ENCODE measurements around the gene COL6A1. TPM values are rescaled to one million over a fixed set of nuclear protein-coding genes. Genes with fewer than 3 reads are reported as not detected.
A peak's percentile ranks its signal among the peaks of the same experiment; 100 is the strongest.

COL6A1 gene, protein sequence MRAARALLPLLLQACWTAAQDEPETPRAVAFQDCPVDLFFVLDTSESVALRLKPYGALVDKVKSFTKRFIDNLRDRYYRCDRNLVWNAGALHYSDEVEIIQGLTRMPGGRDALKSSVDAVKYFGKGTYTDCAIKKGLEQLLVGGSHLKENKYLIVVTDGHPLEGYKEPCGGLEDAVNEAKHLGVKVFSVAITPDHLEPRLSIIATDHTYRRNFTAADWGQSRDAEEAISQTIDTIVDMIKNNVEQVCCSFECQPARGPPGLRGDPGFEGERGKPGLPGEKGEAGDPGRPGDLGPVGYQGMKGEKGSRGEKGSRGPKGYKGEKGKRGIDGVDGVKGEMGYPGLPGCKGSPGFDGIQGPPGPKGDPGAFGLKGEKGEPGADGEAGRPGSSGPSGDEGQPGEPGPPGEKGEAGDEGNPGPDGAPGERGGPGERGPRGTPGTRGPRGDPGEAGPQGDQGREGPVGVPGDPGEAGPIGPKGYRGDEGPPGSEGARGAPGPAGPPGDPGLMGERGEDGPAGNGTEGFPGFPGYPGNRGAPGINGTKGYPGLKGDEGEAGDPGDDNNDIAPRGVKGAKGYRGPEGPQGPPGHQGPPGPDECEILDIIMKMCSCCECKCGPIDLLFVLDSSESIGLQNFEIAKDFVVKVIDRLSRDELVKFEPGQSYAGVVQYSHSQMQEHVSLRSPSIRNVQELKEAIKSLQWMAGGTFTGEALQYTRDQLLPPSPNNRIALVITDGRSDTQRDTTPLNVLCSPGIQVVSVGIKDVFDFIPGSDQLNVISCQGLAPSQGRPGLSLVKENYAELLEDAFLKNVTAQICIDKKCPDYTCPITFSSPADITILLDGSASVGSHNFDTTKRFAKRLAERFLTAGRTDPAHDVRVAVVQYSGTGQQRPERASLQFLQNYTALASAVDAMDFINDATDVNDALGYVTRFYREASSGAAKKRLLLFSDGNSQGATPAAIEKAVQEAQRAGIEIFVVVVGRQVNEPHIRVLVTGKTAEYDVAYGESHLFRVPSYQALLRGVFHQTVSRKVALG
- total RNA-seq: under 1 TPM; 0.57 to 0.69 TPM

DNA sequence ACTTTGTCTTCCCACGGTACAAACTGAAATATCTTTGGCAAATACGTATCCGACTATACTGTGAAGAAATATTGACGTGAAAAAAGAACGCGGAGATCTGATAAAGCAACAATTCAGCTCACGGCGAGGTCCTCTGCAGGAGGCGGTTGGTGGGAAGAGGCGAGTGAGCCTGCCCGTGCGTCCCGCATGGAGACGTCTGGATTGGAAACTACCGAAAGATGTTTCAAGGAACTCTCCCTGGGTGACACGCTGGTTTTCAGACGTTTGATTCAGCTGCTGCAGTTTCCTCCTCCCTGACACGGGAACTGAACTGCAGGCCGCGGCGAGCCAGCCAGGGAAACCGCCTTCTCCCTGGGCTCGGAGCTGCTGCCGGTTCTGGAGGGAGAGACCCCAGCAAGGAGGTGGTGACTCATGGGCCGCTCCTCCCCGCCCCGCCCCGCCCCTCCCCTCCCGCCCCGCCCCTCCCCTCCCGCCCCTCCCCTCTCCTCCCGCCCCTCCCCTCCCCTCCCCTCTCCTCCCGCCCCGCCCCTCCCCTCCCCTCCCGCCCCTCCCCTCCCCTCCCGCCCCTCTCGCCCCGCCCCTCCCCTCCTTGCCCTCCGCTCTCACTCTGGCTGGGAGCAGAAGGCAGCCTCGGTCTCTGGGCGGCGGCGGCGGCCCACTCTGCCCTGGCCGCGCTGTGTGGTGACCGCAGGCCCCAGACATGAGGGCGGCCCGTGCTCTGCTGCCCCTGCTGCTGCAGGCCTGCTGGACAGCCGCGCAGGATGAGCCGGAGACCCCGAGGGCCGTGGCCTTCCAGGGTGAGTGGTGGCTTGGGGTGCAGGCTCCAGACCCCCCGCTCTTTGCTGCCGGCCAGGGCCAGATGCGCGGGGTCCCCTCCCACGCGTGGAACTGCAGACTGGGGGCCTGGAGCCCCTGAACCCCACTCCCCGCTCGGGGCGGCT lies at the start of gene COL6A1:
COL6A1 (plus strand) TSS at position 620 of the 941 bp plus-strand sequence; CDS start at position 701, 81 bp downstream.
- peak; percentile 77 for DNase-seq
- H3K27me3 Mint-ChIP-seq: peaks cover 4% of the 10 kb centered on the region
- peak within 1 kb of the TSS; percentile 10 for H3K4me3 Mint-ChIP-seq
- H3K4me1 Mint-ChIP-seq: peaks cover 8% of the 10 kb centered on the region
- intact Hi-C loops (cut with DNase I, micrococcal nuclease): loop anchor here in 1 of 2 experiments (1.0 to 2.0 kb wide), 6 partner anchors 8 to 477 kb away; partner anchors contain the start of genes DIP2A, PCBP3 and PCNT
- no peaks in the 10 kb centered on the region for H3K9me3 Mint-ChIP-seq (ENCODE audit: low read depth)
- POLR2A ChIA-PET: no interaction called here
- H3K27ac Mint-ChIP-seq: no peak within 1 kb of the TSS
- no peaks in the 10 kb centered on the region for H3K36me3 Mint-ChIP-seq (ENCODE audit: low read depth)
- peak; percentile 56 for ATAC-seq
- CTCF ChIA-PET: no interaction called here

DNA sequence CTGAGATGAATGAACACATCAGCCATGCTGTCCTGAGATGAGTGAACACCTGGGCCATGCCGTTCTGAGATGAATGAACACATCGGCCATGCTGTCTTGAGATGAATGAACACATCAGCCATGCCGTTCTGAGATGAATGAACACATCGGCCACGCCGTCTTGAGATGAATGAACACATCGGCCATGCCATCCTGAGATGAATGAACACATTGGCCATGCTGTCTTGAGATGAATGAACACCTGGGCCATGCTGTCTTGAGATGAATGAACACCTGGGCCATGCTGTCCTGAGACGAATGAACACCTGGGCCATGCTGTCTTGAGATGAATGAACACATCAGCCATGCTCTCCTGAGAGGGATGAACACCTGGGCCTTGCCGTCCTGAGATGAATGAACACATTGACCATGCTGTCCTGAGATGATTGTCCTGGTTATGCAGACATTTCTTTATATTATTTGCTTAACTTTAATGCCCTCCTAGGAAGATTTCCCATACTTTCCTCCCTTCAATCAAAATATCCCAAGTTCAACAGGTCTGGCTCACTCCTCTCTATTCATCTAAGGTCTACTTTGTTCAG lies 48.6 kb upstream of the COL6A1 start:
- Mint-ChIP-seq H3K4me3 (no peak overlapping the region), H3K4me1 (peaks cover 10% of the 10 kb centered on the region), H3K27ac (no peak overlapping the region), H3K9me3 (ENCODE audit: low read depth) (no peaks in the 10 kb centered on the region), H3K36me3 (ENCODE audit: low read depth) (no peaks in the 10 kb centered on the region), H3K27me3 (no peaks in the 10 kb centered on the region)
- intact Hi-C loops (cut with DNase I, micrococcal nuclease): no loop called here
- ChIA-PET POLR2A (no interaction called here), CTCF (no interaction called here)
- DNase-seq (peak; percentile 50), ATAC-seq (no peak)

DNA sequence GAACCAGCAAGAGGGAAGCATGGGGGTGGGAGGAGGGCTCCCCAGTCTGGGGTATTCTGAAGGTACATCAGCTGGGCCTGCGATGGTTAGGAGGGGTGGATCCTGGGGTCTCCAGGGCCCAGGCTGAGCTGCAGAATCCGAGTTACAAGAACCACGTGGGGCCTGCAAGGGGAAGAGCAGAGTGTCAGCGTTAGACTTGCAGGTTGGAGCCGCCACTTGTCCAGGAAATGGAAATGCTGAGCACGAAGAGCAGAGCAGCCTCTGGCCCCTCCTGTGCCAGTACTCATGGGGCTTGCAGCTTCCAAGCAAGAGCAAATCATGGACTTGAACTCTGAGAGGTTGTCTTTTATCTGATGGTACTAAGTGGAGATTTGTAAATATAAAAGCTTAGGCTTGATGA lies 47.5 kb upstream of the COL6A1 start:
- no peak for DNase-seq
- no peak for ATAC-seq
- Mint-ChIP-seq H3K27ac (no peak overlapping the region), H3K4me3 (no peak overlapping the region), H3K27me3 (no peaks in the 10 kb centered on the region), H3K4me1 (peaks cover 10% of the 10 kb centered on the region), H3K36me3 (ENCODE audit: low read depth) (no peaks in the 10 kb centered on the region), H3K9me3 (ENCODE audit: low read depth) (no peaks in the 10 kb centered on the region)
- CTCF ChIA-PET: no interaction called here
- POLR2A ChIA-PET: no interaction called here
- intact Hi-C loops (cut with DNase I, micrococcal nuclease): no loop called here

DNA sequence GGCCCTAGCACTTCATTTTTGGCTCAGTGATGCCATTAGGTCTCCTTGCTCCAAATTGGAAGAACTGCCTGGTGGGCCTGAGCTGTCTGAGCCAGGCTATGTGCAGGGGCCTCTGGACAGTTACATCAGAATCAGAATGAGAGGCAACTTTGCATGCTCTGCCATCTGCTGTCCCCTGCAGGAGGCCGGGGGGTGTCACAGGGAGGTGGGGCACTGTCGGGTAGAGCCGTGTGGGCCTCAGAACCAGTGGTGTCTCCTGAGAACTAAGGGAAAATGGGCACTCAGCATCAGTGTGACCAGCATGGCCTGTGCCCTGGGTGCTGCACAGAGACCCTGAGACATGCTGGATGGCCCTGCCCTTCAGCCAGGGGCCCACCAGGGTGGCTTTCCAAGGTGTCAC lies 47.0 kb upstream of the COL6A1 start:
- intact Hi-C loops (cut with DNase I, micrococcal nuclease): no loop called here
- no peaks in the 10 kb centered on the region for H3K27me3 Mint-ChIP-seq
- H3K9me3 Mint-ChIP-seq (ENCODE audit: low read depth): no peaks in the 10 kb centered on the region
- ChIA-PET POLR2A (no interaction called here), CTCF (no interaction called here)
- DNase-seq: no peak
- peaks cover 10% of the 10 kb centered on the region for H3K4me1 Mint-ChIP-seq
- H3K27ac Mint-ChIP-seq: no peak overlapping the region
- no peak for ATAC-seq
- no peak overlapping the region for H3K4me3 Mint-ChIP-seq
- H3K36me3 Mint-ChIP-seq (ENCODE audit: low read depth): no peaks in the 10 kb centered on the region

DNA sequence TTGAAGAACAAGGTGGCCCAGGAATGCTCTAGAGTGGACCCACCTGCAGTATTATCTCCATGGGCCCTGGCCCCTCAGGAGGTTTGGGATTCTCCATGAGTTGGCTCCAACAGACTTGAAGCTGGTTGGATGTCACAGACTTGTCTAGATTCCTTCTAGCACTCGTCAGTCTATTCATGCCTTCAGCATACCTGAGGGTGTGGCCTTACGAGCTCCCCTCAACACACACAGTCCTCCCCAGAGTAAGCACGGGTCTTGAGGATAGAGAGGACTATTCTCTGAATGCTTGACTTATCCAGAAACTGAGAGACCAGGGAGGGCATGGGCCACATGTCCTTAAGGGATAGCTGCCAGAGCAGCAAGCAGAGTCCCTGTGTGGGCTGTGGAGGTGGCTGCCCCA lies 45.9 kb upstream of the COL6A1 start:
- Mint-ChIP-seq H3K4me1 (peaks cover 10% of the 10 kb centered on the region), H3K4me3 (no peak overlapping the region), H3K27me3 (no peaks in the 10 kb centered on the region), H3K36me3 (ENCODE audit: low read depth) (no peaks in the 10 kb centered on the region), H3K27ac (no peak overlapping the region), H3K9me3 (ENCODE audit: low read depth) (no peaks in the 10 kb centered on the region)
- intact Hi-C loops (cut with DNase I, micrococcal nuclease): no loop called here
- ChIA-PET POLR2A (no interaction called here), CTCF (interaction anchor here (1.0 kb wide), 1 partner anchor 27 kb away, joined by 4 read pairs; no protein-coding TSS in a partner anchor)
- DNase-seq (no peak), ATAC-seq (no peak)

DNA sequence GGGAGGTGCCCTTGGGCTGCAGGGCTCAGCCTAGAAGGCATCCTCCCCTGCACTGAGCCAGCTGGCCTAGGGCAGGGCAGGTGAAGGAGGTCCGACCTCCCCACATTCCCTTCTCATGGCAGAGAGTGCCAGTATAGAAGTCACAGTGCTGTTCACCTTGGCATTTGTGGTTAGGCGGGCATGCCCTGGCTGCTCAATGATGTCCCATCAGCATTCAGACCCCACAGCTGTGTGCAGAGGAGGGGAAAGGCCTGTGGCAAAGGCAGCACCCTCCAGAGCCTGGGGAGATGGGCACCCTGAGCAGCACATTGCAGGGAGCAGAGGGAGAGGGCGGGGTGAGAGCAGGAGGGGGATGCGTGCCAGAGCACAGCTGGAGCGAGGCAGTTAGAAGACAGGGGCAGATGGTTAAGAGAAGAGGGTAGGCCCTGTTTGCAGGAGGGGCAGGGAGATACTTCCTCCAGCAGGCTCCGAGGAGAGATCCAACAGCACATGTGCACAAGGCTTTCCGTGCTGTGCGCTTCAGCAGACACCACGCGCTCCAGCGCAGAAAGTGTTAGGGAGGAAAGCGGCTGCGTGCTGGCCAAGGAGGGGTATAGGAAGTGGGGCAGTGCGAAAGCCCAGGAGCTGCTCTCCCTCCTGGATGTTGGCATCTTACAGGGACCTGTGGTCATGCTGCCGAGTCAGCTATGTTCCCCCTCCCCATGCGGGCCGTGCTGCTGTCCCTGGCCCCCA lies 43.7 kb upstream of the COL6A1 start:
- ChIA-PET CTCF (no interaction called here), POLR2A (no interaction called here)
- no peak overlapping the region for H3K4me3 Mint-ChIP-seq
- intact Hi-C loops (cut with DNase I, micrococcal nuclease): no loop called here
- DNase-seq: no peak
- no peaks in the 10 kb centered on the region for H3K27me3 Mint-ChIP-seq
- no peaks in the 10 kb centered on the region for H3K9me3 Mint-ChIP-seq (ENCODE audit: low read depth)
- no peak for ATAC-seq
- H3K36me3 Mint-ChIP-seq (ENCODE audit: low read depth): no peaks in the 10 kb centered on the region
- no peak overlapping the region for H3K27ac Mint-ChIP-seq
- H3K4me1 Mint-ChIP-seq: peaks cover under 1% of the 10 kb centered on the region

DNA sequence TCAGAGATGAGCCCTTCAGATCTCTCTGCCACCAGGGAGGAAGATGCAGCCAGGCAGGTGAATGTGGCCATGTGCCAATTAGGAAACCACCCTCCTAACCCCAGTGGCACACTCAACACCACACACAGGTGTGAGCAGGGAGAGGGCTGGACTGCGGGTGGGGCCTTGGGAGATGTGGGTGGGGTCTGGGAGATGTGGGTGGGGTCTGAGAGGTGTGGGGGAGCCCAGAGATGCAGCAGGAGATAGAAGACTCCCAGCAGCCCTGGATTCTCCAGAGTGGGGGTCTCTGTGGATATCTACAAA lies 43.2 kb upstream of the COL6A1 start:
- Mint-ChIP-seq H3K9me3 (ENCODE audit: low read depth) (no peaks in the 10 kb centered on the region), H3K36me3 (ENCODE audit: low read depth) (no peaks in the 10 kb centered on the region), H3K27me3 (no peaks in the 10 kb centered on the region), H3K4me3 (no peak overlapping the region), H3K4me1 (no peaks in the 10 kb centered on the region), H3K27ac (no peak overlapping the region)
- ChIA-PET CTCF (no interaction called here), POLR2A (no interaction called here)
- intact Hi-C loops (cut with DNase I, micrococcal nuclease): no loop called here
- DNase-seq (no peak), ATAC-seq (no peak)

DNA sequence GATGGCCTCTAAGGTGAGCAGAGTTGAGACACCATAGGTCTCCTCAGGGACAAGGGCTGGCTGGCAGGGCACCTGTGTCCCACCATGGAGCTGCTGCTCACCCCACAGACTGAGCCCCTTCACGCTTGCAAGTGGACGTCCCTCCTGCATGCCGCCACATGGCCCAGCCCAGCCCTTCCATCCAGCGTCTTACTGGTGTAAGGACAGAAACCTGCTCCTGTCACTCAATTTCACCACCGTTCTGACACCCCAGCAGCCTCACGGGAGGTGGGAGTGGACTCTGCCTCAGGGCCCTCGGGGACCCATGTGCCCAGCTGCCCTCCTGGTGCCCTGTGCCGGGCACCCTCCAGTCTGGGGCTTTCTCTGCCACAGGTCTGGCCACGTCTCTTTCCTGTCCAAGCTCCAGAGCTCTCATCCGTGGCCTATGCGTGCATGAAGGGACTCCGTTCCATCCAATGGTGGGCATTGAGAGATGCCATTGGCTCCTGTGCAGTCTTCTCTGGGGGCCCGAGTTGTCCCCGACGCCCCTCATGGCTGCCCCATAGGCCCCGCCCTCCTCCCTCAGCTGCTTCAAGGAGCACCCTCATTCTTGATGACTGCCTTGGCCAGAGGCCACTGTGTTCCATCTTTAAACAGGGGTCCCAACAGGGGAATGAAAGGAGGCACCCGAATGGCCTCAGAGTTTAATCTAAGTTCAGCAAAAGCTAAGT lies 42.6 kb upstream of the COL6A1 start:
- CTCF ChIA-PET: interaction anchor here (0.7 kb wide), 1 partner anchor 301 kb away, joined by 5 read pairs; no protein-coding TSS in a partner anchor
- H3K36me3 Mint-ChIP-seq (ENCODE audit: low read depth): no peaks in the 10 kb centered on the region
- ATAC-seq (no peak), DNase-seq (no peak)
- H3K27me3 Mint-ChIP-seq: no peaks in the 10 kb centered on the region
- intact Hi-C loops (cut with DNase I, micrococcal nuclease): no loop called here
- no peaks in the 10 kb centered on the region for H3K9me3 Mint-ChIP-seq (ENCODE audit: low read depth)
- no peak overlapping the region for H3K4me3 Mint-ChIP-seq
- no peak overlapping the region for H3K27ac Mint-ChIP-seq
- no peaks in the 10 kb centered on the region for H3K4me1 Mint-ChIP-seq
- POLR2A ChIA-PET: no interaction called here

DNA sequence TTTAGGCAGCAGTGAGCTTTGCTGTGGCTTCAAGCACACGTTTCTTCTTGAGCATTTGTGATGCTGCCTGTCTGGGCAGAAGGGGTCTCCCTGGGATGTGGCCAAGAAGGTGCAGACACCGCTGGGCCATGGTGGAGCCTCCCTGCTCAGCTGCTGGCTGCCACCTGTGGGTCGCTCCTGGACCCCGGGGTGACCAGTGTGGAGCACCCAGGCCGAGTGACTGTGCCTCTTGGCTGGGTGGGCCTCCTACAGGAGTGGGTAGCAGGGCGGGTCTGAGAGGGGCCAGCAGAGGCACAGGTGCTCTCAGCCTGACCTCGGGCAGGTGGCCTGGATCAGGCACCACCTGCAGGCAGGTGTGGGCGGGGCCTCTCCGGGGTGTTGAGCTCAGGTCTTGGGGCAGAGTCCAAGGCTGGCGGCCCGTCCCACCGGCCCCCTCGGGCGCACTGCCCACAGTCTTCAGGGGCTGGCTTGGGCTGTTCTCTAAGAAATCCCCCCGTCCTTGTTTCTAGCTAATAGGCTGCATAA lies 42.0 kb upstream of the COL6A1 start:
- Mint-ChIP-seq H3K9me3 (ENCODE audit: low read depth) (no peaks in the 10 kb centered on the region), H3K4me1 (no peaks in the 10 kb centered on the region), H3K27ac (no peak overlapping the region), H3K36me3 (ENCODE audit: low read depth) (no peaks in the 10 kb centered on the region), H3K27me3 (no peaks in the 10 kb centered on the region), H3K4me3 (no peak overlapping the region)
- ATAC-seq (no peak), DNase-seq (no peak)
- intact Hi-C loops (cut with DNase I, micrococcal nuclease): no loop called here
- ChIA-PET CTCF (interaction anchor here (0.7 kb wide), 1 partner anchor 301 kb away, joined by 5 read pairs; no protein-coding TSS in a partner anchor), POLR2A (no interaction called here)

DNA sequence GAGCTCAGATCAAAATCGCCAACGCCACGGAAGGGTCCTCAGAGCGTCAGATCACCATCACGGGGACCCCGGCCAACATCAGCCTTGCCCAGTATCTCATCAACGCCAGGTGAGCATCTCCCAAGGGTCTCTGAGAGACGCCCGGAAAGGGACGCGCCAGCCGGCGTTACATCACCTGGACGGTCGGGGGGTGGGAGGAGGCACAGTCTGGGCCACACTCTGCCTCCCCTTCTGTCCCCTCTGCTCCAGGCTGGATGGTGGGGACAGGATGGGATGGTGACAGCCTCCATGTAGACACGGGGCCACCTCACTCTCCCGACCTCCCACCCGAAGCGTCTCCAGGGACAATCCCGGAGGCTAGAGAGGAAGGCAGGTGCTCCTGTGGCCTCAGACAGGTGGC lies 41.5 kb upstream of the COL6A1 start:
- intact Hi-C loops (cut with DNase I, micrococcal nuclease): no loop called here
- no peak for DNase-seq
- H3K4me3 Mint-ChIP-seq: no peak overlapping the region
- no peak for ATAC-seq
- no peaks in the 10 kb centered on the region for H3K27me3 Mint-ChIP-seq
- no peaks in the 10 kb centered on the region for H3K4me1 Mint-ChIP-seq
- CTCF ChIA-PET: no interaction called here
- POLR2A ChIA-PET: no interaction called here
- H3K9me3 Mint-ChIP-seq (ENCODE audit: low read depth): no peaks in the 10 kb centered on the region
- H3K36me3 Mint-ChIP-seq (ENCODE audit: low read depth): no peaks in the 10 kb centered on the region
- no peak overlapping the region for H3K27ac Mint-ChIP-seq
